CD14-positive monocyte (primary cell): Measurements from ENCODE around the gene TAF11L8. TPM values are rescaled to one million over a fixed set of nuclear protein-coding genes. Genes with fewer than 3 reads are reported as not detected.

Source experiments
- DNase-seq, 3 donors: peaks; one replicate each; pipeline ENCODE4 v3.0.0-alpha.2; 2011 to 2022
- H2AFZ ChIP-seq: 2 replicates; pipeline ENCODE4 v1.6.0; 2012; ENCODE audit warnings: mild to moderate bottlenecking, low read depth, low read length, inconsistent platforms; ENCODE audit not compliant: insufficient read depth, poor library complexity, severe bottlenecking
- H3K27ac ChIP-seq, 2 donors: 1 replicate in 1 of 2; 2 replicates in 1 of 2; pipeline ENCODE4 v1.5.1; 2012 to 2013; ENCODE audit warnings: low read length in 2 of 2, control low read depth in 1 of 2, inconsistent platforms in 1 of 2, low read depth in 1 of 2, mild to moderate bottlenecking in 1 of 2
- H3K27me3 ChIP-seq, 2 donors: one replicate each; pipeline versions ENCODE4 v1.6.0 to v1.6.1; 2011 to 2013; ENCODE audit warnings: low read length in 2 of 2; ENCODE audit not compliant: control insufficient read depth in 2 of 2, insufficient read depth in 2 of 2
- H3K36me3 ChIP-seq, 2 donors: replicated peaks in 1 of 2; 1 replicate in 1 of 2; 2 replicates in 1 of 2; pipeline versions ENCODE4 v1.5.1 to v1.6.1; 2012 to 2013; ENCODE audit warnings: low read length in 2 of 2, control low read depth in 1 of 2, inconsistent platforms in 1 of 2, mild to moderate bottlenecking in 1 of 2; ENCODE audit not compliant: insufficient read depth in 2 of 2, control insufficient read depth in 1 of 2
- H3K4me1 ChIP-seq, 2 donors: 1 replicate in 1 of 2; 2 replicates in 1 of 2; pipeline versions ENCODE4 v1.5.1 to v1.6.1; 2012 to 2013; ENCODE audit warnings: low read length in 2 of 2, control low read depth in 1 of 2, inconsistent platforms in 1 of 2, mild to moderate bottlenecking in 1 of 2, moderate library complexity in 1 of 2; ENCODE audit not compliant: insufficient read depth in 2 of 2, control insufficient read depth in 1 of 2
- H3K4me2 ChIP-seq: replicated peaks from 2 replicates; pipeline ENCODE3; 2012; ENCODE audit warnings: low read length, moderate library complexity, mild to moderate bottlenecking; ENCODE audit not compliant: poor library complexity, severe bottlenecking; ENCODE audit errors: extremely low read depth
- H3K4me3 ChIP-seq, 3 experiments: fragments of 200-600 bp in 1 of 3; sonication (generic) in 1 of 3; replicated peaks in 1 of 3; 1 replicate in 2 of 3; 2 replicates in 1 of 3; pipeline ENCODE4 v1.5.1; 2011 to 2013; ENCODE audit warnings: low read length in 3 of 3, mild to moderate bottlenecking in 3 of 3, control low read depth in 2 of 3, low read depth in 2 of 3, inconsistent platforms in 1 of 3, moderate library complexity in 1 of 3
- H3K79me2 ChIP-seq: 2 replicates; pipeline ENCODE4 v1.6.0; 2012; ENCODE audit warnings: mild to moderate bottlenecking, control low read depth, inconsistent platforms, low read length, moderate library complexity; ENCODE audit not compliant: insufficient read depth
- H3K9ac ChIP-seq: 2 replicates; pipeline ENCODE4 v1.6.0; 2017; ENCODE audit warnings: low read length, mild to moderate bottlenecking; ENCODE audit not compliant: insufficient read depth, poor library complexity, severe bottlenecking
- H3K9me3 ChIP-seq, 2 donors: replicated peaks in 1 of 2; 1 replicate in 1 of 2; 2 replicates in 1 of 2; pipeline versions ENCODE4 v1.5.1 to v1.6.1; 2012 to 2013; ENCODE audit warnings: low read length in 2 of 2, control low read depth in 1 of 2; ENCODE audit not compliant: control insufficient read depth in 1 of 2, insufficient read depth in 1 of 2
- H4K20me1 ChIP-seq: 2 replicates; pipeline ENCODE4 v1.6.0; 2012; ENCODE audit warnings: mild to moderate bottlenecking, low read length, control low read depth, moderate library complexity; ENCODE audit not compliant: insufficient read depth
- H3K27ac Mint-ChIP-seq, 7 donors: one replicate each; pipeline ENCODE4 v1.8.0; 2020; ENCODE audit warnings: mild to moderate bottlenecking in 7 of 7, mixed read lengths in 7 of 7, moderate library complexity in 6 of 7, inconsistent platforms in 2 of 7
- H3K27me3 Mint-ChIP-seq, 3 donors: one replicate each; pipeline ENCODE4 v1.8.0; 2021 to 2022; ENCODE audit warnings: low read depth in 3 of 3, mild to moderate bottlenecking in 3 of 3, mixed read lengths in 3 of 3, moderate library complexity in 3 of 3, inconsistent platforms in 1 of 3
- H3K36me3 Mint-ChIP-seq, 2 donors: one replicate each; pipeline ENCODE4 v1.8.0; 2020; ENCODE audit warnings: mixed read lengths in 2 of 2, inconsistent platforms in 1 of 2, mild to moderate bottlenecking in 1 of 2
- H3K4me1 Mint-ChIP-seq: one replicate; pipeline ENCODE4 v1.8.0; 2020; ENCODE audit warnings: mild to moderate bottlenecking, mixed read lengths
- H3K4me3 Mint-ChIP-seq, 2 donors: one replicate each; pipeline ENCODE4 v1.8.0; 2020; ENCODE audit warnings: mild to moderate bottlenecking in 2 of 2, mixed read lengths in 2 of 2, moderate library complexity in 1 of 2
- H3K9me3 Mint-ChIP-seq, 7 donors: one replicate each; pipeline ENCODE4 v1.8.0; 2020 to 2022; ENCODE audit warnings: mixed read lengths in 7 of 7, mild to moderate bottlenecking in 6 of 7, moderate library complexity in 6 of 7, inconsistent platforms in 2 of 7
- CTCF ChIP-seq: fragments of 200-600 bp; IDR thresholded peaks from one replicate; pipeline ENCODE4 v1.8.0; 2022; ENCODE audit warnings: antibody characterized with exemption, mild to moderate bottlenecking
- WGBS: methylation state at CpG from one replicate; pipeline ENCODE4 v1.1.5; 2013; ENCODE audit warnings: missing lambda C conversion rate; ENCODE audit not compliant: insufficient coverage; 5-methylcytosine and 5-hydroxymethylcytosine counted together
- intact Hi-C, 2 donors: fragments of 100-400 bp; cut with micrococcal nuclease; formaldehyde crosslinking; loops; one replicate each; pipeline versions ENCODE4 v1.15.0 to v1.15.1; 2023
- polyA plus RNA-seq, 3 donors: library from polyadenylated mRNA; depleted of rRNA in 1 of 3; unstranded in 2 of 3; stranded (reverse) in 1 of 3; fragments of 300-500 nt in 2 of 3; fragments of >200 nt in 1 of 3; fragmentation: Illumina TruSeq in 2 of 3; gene quantifications; 1 replicate in 2 of 3; 2 replicates in 1 of 3; pipeline ENCODE4 v1.2.3, GENCODE V29; 2012 to 2021

The TAF11L8 gene
- polyA plus RNA-seq, 3 donors: not detected

DNA sequence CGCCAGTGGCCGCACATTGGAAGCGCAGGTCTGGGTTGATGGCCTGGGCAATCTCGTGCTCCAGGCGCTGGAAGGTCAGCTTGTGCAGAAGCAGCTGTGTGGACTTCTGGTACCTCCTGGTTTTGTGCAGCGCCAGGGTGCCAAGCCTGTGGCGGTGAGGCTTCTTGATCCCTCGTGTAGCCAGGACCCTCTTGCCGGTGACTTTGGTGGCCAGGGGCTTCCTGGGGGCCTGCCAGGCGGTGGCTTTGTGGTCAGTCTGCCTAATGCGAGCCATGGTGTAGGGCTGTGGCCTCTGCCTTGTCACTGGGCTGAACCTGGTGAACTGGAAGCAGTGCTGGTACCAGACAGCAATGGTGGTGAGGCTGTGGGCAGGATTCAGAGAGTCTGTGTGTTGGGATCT, 34.9 kb upstream of the TAF11L8 start:
- H2AFZ ChIP-seq: no peak overlapping the region
- Mint-ChIP-seq H3K4me3 (no peak overlapping the region), H3K27ac (peak overlapping the region in 1 of 7 donors; percentile 23), H3K27me3 (peaks cover 0 to 2% (median 0%) of the 10 kb centered on the region in 3 donors), H3K36me3 (no peaks in the 10 kb centered on the region), H3K4me1 (no peaks in the 10 kb centered on the region), H3K9me3 (peaks cover 0 to 18% (median 6%) of the 10 kb centered on the region in 7 donors)
- H4K20me1 ChIP-seq: no peaks in the 10 kb centered on the region
- no peaks in the 10 kb centered on the region for H3K79me2 ChIP-seq
- no peak overlapping the region for H3K4me3 ChIP-seq
- no peak for DNase-seq
- intact Hi-C loops: no loop called here
- H3K9ac ChIP-seq: no peak overlapping the region
- H3K36me3 ChIP-seq: no peaks in the 10 kb centered on the region
- H3K4me1 ChIP-seq: no peaks in the 10 kb centered on the region
- WGBS: 96% methylated on average over 11 of the region's 11 CpGs
- peaks cover 1 to 6% of the 10 kb centered on the region in 2 donors for H3K9me3 ChIP-seq
- no peak overlapping the region for H3K27ac ChIP-seq
- no peak overlapping the region for H3K4me2 ChIP-seq
- H3K27me3 ChIP-seq: no peaks in the 10 kb centered on the region
- TF ChIP-seq CTCF: no peak

DNA sequence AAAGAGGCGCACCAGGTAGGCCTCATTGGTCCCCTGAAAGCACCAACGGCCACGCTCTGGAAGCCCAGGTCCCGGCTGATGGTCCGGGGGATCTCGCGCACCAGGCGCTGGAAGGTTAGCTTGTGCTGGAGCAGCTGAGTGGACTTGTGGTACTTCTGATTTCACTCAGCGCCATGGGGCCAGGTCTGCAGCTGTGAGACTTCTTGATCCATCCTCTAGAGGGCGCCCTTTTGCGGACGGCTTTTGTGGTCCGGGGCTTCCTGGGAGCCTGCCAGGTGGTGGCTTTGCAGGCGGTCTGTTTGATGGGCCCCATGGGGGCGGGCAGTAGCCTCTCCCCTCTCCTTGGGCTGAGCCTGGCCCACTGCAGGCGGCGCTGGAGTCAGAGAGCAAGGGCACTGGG, 29.9 kb upstream of the TAF11L8 start:
- 94% methylated on average over 17 of the region's 17 CpGs for WGBS
- Mint-ChIP-seq H3K4me3 (no peak overlapping the region), H3K9me3 (peaks cover 4 to 22% (median 8%) of the 10 kb centered on the region in 7 donors), H3K27ac (no peak overlapping the region), H3K27me3 (peaks cover 0 to 3% (median 0%) of the 10 kb centered on the region in 3 donors), H3K36me3 (no peaks in the 10 kb centered on the region), H3K4me1 (no peaks in the 10 kb centered on the region)
- Histone ChIP-seq H3K27me3 (no peaks in the 10 kb centered on the region), H3K9me3 (peaks cover 7 to 13% of the 10 kb centered on the region in 2 donors), H2AFZ (no peak overlapping the region), H3K79me2 (no peaks in the 10 kb centered on the region), H3K4me2 (no peak overlapping the region), H3K36me3 (no peaks in the 10 kb centered on the region), H3K4me1 (no peaks in the 10 kb centered on the region), H3K4me3 (no peak overlapping the region), H3K27ac (no peak overlapping the region), H3K9ac (no peak overlapping the region), H4K20me1 (no peaks in the 10 kb centered on the region)
- DNase-seq: no peak
- TF ChIP-seq CTCF: no peak
- intact Hi-C loops: no loop called here
